GM12875 (cell line): ENCODE results near the gene GPR55.

ENCODE experiments used
- H3K4me3 ChIP-seq: one replicate; pipeline ENCODE4 v1.5.1; 2011; ENCODE audit warnings: low read depth, low read length, control low read depth
- CTCF ChIP-seq: IDR thresholded peaks from 2 replicates; pipeline ENCODE4 v1.5.1; 2011; ENCODE audit warnings: low read depth, mild to moderate bottlenecking, control low read depth, inconsistent platforms, low read length, moderate library complexity, borderline replicate concordance; ENCODE audit not compliant: insufficient read depth

GPR55 gene

GRCh38 chr2:230922951-230923717 lies 1.9 kb downstream of the GPR55 start:
- peak overlapping the region; percentile 85 for H3K4me3 ChIP-seq
- no peak for TF ChIP-seq CTCF

- no peak for TF ChIP-seq CTCF
- peak overlapping the region; percentile 47 for H3K4me3 ChIP-seq
Observed at GRCh38 chr2:230921806-230922595, 3.0 kb downstream of the GPR55 start.

GRCh38 chr2:230920167-230920566 lies 4.9 kb downstream of the GPR55 start:
- no peak for TF ChIP-seq CTCF
- peak overlapping the region; percentile 11 for H3K4me3 ChIP-seq

- no peak overlapping the region for H3K4me3 ChIP-seq
- TF ChIP-seq CTCF: no peak
Observed at GRCh38 chr2:230919681-230920080, 5.4 kb downstream of the GPR55 start.

- no peak overlapping the region for H3K4me3 ChIP-seq
- TF ChIP-seq CTCF: no peak
Observed at GRCh38 chr2:230919240-230919639, 5.8 kb downstream of the GPR55 start.

GRCh38 chr2:230916218-230916617 lies 8.8 kb downstream of the GPR55 start:
- TF ChIP-seq CTCF: no peak

More at GRCh38 chr2:230916218-230916617, 8.8 kb downstream of the GPR55 start:
- H3K4me3 ChIP-seq: no peak overlapping the region
